Endothelial cell of umbilical vein (primary cell): Measurements from ENCODE around the gene ERBB3.

ENCODE experiments used
- CTCF ChIP-seq, 2 donors: IDR thresholded peaks; 1 replicate in 1 of 2; 2 replicates in 1 of 2; pipeline ENCODE4 v1.5.1; 2011; ENCODE audit warnings: low read length in 2 of 2, mild to moderate bottlenecking in 2 of 2, moderate library complexity in 2 of 2, control low read depth in 1 of 2, inconsistent platforms in 1 of 2, low read depth in 1 of 2; ENCODE audit not compliant: insufficient read depth in 1 of 2; ENCODE audit errors: extremely low read depth in 1 of 2
- EZH2 ChIP-seq: IDR thresholded peaks from 2 replicates; pipeline ENCODE4 v1.6.1; 2012; ENCODE audit warnings: borderline replicate concordance, low read depth, mild to moderate bottlenecking, moderate library complexity, low read length, inconsistent platforms; ENCODE audit not compliant: severe bottlenecking

GRCh38 chr12:56152132-56152755 lies 72.3 kb downstream of the ERBB3 start, which contains the start of gene MYL6B:
- TF ChIP-seq CTCF (IDR thresholded peaks at IDR 0.05; ENCODE audit: extremely low read depth in 1 of 2, insufficient read depth in 1 of 2, low read depth in 1 of 2, low read length in 2 of 2) (no peak), EZH2 (no peak)
